Measurements from ENCODE around the gene TANK. TPM values are rescaled to one million over a fixed set of nuclear protein-coding genes. Genes with fewer than 3 reads are reported as not detected.
A peak's percentile ranks its signal among the peaks of the same experiment; 100 is the strongest.
"Not testable (repeated sequence)": the region's sequence is repeated elsewhere in the genome, so short reads cannot be mapped to it uniquely, and the experiment has no call there.

TANK gene
- total and polyA plus RNA-seq, 4 donors: 33.1 to 76.9 (median 48.5) TPM

DNA sequence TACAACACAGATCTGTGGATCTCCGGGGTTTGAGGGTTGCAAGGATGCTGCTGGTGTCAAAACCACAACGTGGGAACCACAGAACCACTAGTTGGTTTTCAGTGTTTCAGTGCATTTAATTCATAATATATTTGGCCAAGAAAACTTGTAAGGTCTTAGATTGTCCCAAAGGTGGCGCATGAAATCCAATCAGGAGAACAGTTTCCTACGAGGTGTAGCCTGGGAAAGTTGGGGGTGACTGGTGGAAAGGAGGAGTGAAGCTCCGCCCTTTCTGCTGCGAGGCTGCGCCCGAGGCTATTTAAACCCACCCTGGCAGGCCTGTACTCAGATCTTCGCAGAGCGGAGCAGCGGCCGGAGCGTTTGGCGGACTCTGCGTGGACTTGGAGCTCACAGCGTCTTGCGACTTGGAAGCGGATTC lies 120.7 kb downstream of the TANK start:
- H3K4me3 ChIP-seq (ENCODE audit: low read length in 2 of 2); H3K36me3 ChIP-seq (ENCODE audit: control insufficient read depth in 1 of 2, insufficient read depth in 2 of 2, low read length in 1 of 2); H3K4me1 ChIP-seq (ENCODE audit: control insufficient read depth in 1 of 2, insufficient read depth in 2 of 2, low read length in 2 of 2); intact Hi-C loops (cut with DNase I); H3K27me3 ChIP-seq (ENCODE audit: control insufficient read depth in 1 of 2, insufficient read depth in 2 of 2, low read length in 1 of 2); H3K9me3 ChIP-seq (ENCODE audit: control insufficient read depth, low read length); H3K27ac ChIP-seq (ENCODE audit: low read depth in 1 of 2, low read length in 2 of 2); ATAC-seq (ENCODE audit: low FRiP score): not testable (repeated sequence)
- DNase-seq: peak; percentile 80 to 92
- 71 to 75% methylated on average over 18 of the region's 18 CpGs for WGBS, 2 donors

DNA sequence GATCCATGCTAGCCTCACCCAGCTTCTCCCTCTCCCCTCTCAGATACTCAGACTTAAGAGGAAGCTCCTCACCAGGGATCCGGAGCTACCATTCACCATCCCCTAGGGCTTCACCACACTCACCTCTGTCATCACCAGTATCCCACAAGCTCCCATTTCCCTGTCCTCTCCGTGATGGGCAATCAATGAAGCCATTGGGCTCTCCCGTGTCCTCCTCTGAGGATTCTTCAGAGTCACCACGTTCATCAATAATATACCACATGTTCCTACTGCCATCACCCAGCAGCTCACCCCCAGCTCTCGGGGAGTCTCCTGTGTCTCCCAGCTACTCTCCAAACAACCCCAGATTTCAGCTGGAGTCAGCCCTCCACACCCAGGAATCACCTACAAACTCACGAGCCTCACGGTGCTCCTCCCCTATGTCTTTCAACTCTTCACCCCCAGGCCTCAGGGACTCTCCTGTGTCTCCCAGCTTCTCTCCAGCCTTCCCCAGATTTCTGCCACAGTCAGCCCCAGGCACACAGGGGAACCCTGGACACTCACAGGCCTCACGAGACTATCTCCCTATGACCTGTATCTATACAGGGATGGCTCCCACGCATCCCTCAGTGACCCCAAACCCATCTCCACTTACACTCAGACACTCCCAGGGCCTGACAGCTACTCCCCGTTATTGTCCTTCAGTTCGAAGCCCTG lies 121.5 kb downstream of the TANK start:
- H3K36me3 ChIP-seq (ENCODE audit: control insufficient read depth in 1 of 2, insufficient read depth in 2 of 2, low read length in 1 of 2); intact Hi-C loops (cut with DNase I); H3K9me3 ChIP-seq (ENCODE audit: control insufficient read depth, low read length); H3K4me1 ChIP-seq (ENCODE audit: control insufficient read depth in 1 of 2, insufficient read depth in 2 of 2, low read length in 2 of 2); H3K27ac ChIP-seq (ENCODE audit: low read depth in 1 of 2, low read length in 2 of 2); DNase-seq; H3K4me3 ChIP-seq (ENCODE audit: low read length in 2 of 2); ATAC-seq (ENCODE audit: low FRiP score); H3K27me3 ChIP-seq (ENCODE audit: control insufficient read depth in 1 of 2, insufficient read depth in 2 of 2, low read length in 1 of 2): not testable (repeated sequence)
- WGBS, 2 donors: 77 to 81% methylated on average over 10 to 11 of the region's 11 CpGs

DNA sequence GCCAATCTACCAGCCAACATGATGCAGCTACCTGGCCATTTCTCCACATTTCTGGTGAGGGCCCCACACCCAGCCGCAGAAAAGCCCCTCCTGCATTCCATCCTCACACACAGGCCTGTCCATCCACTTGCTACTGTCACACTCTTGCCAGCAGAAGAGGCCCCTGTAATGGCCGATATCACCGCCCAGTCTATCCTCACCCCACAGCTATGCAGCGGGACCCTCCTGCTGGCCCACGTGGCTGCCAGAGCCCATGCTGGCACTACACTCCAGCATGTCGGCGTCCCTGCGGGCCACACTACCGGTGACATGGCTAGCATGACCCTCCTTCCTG lies 122.0 kb downstream of the TANK start:
- H3K4me3 ChIP-seq (ENCODE audit: low read length in 2 of 2); intact Hi-C loops (cut with DNase I); ATAC-seq (ENCODE audit: low FRiP score); H3K36me3 ChIP-seq (ENCODE audit: control insufficient read depth in 1 of 2, insufficient read depth in 2 of 2, low read length in 1 of 2); H3K27ac ChIP-seq (ENCODE audit: low read depth in 1 of 2, low read length in 2 of 2); H3K4me1 ChIP-seq (ENCODE audit: control insufficient read depth in 1 of 2, insufficient read depth in 2 of 2, low read length in 2 of 2); DNase-seq; H3K27me3 ChIP-seq (ENCODE audit: control insufficient read depth in 1 of 2, insufficient read depth in 2 of 2, low read length in 1 of 2); H3K9me3 ChIP-seq (ENCODE audit: control insufficient read depth, low read length): not testable (repeated sequence)
- WGBS, 2 donors: 90 to 91% methylated on average over 9 of the region's 9 CpGs

DNA sequence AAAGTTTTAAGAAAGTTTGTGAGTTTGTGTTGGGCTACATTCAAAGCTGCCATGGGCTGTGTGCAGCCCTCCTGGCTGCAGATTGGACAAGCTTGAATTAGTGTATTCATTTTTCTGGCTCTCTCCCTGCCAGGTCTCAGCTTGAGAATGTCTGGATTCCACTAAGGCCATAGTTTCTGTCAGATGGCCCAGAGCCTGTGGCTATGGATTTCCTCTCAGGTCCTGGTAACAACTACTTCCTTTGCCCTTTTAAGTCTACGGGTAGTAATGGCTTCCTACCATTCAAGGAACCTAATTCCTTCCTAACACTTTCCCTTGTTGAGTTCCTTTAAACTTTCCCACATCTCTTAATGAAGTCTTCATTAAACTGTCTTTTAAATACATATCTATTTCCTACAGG lies 123.7 kb downstream of the TANK start:
- no peak overlapping the region for H3K27ac ChIP-seq (ENCODE audit: low read depth in 1 of 2, low read length in 2 of 2)
- intact Hi-C loops (cut with DNase I): no loop called here
- DNase-seq: no peak
- ATAC-seq (ENCODE audit: low FRiP score): no peak
- no peaks in the 10 kb centered on the region for H3K4me1 ChIP-seq (ENCODE audit: control insufficient read depth in 1 of 2, insufficient read depth in 2 of 2, low read length in 2 of 2)
- H3K27me3 ChIP-seq (ENCODE audit: control insufficient read depth in 1 of 2, insufficient read depth in 2 of 2, low read length in 1 of 2): no peaks in the 10 kb centered on the region
- WGBS, 2 donors: 59 to 73% methylated on average over 1 of the region's 1 CpG
- H3K4me3 ChIP-seq (ENCODE audit: low read length in 2 of 2): no peak overlapping the region
- H3K36me3 ChIP-seq (ENCODE audit: control insufficient read depth in 1 of 2, insufficient read depth in 2 of 2, low read length in 1 of 2): no peaks in the 10 kb centered on the region
- H3K9me3 ChIP-seq (ENCODE audit: control insufficient read depth, low read length): no peaks in the 10 kb centered on the region

Other genes starting within 250 kb of the TANK start
- 10 to 100 TPM; 26.9 to 31.8 TPM for gene PSMD14, start 148.0 kb downstream of the TANK start, total RNA-seq
- gene PSMD14, start 148.0 kb downstream of the TANK start, polyA plus RNA-seq: 10 to 100 TPM; 21.0 to 47.7 TPM

All from aorta (tissue), 5 donors.